IMR-90 (cell line): ENCODE measurements around the gene METTL24.
"Not testable (repeated sequence)": the region's sequence is repeated elsewhere in the genome, so short reads cannot be mapped to it uniquely, and the experiment has no call there.

Experiments used
- BHLHE40 ChIP-seq: fragments of 150-350 bp; IDR thresholded peaks from 2 replicates; pipeline ENCODE4 v1.6.1; 2016; ENCODE audit warnings: mild to moderate bottlenecking, low read depth, low read length
- CEBPB ChIP-seq: IDR thresholded peaks from 2 replicates; pipeline ENCODE4 v1.6.1; 2012; ENCODE audit warnings: low read depth, low read length, improper control_type of control experiment
- FOS ChIP-seq: fragments of 150-350 bp; IDR thresholded peaks from 2 replicates; pipeline ENCODE4 v1.6.1; 2016; ENCODE audit warnings: low read depth, low read length
- MAFK ChIP-seq: IDR thresholded peaks from 2 replicates; pipeline ENCODE4 v1.6.1; 2012; ENCODE audit warnings: low read depth, low read length, improper control_type of control experiment
- MAZ ChIP-seq: IDR thresholded peaks from 2 replicates; pipeline ENCODE4 v1.6.1; 2012; ENCODE audit warnings: low read depth, mild to moderate bottlenecking, low read length, improper control_type of control experiment, moderate library complexity, borderline replicate concordance
- MXI1 ChIP-seq: IDR thresholded peaks from 2 replicates; pipeline ENCODE4 v1.6.1; 2012; ENCODE audit warnings: low read depth, mild to moderate bottlenecking, low read length, moderate library complexity, borderline replicate concordance
- POLR2A ChIP-seq: IDR thresholded peaks from 2 replicates; pipeline ENCODE4 v1.6.1; 2012; ENCODE audit warnings: mild to moderate bottlenecking, low read depth, low read length
- RAD21 ChIP-seq: IDR thresholded peaks from 2 replicates; pipeline ENCODE4 v1.6.1; 2012; ENCODE audit warnings: low read length, improper control_type of control experiment
- RCOR1 ChIP-seq: IDR thresholded peaks from 2 replicates; pipeline ENCODE4 v1.6.1; 2012; ENCODE audit warnings: mild to moderate bottlenecking, low read length, improper control_type of control experiment; ENCODE audit not compliant: insufficient replicate concordance
- RFX5 ChIP-seq: IDR thresholded peaks from 2 replicates; pipeline ENCODE4 v1.8.0; 2012; ENCODE audit warnings: low read depth, mild to moderate bottlenecking, low read length, moderate library complexity
- SMC3 ChIP-seq: fragments of 150-350 bp; IDR thresholded peaks from 2 replicates; pipeline ENCODE4 v1.6.1; 2016; ENCODE audit warnings: low read depth, mild to moderate bottlenecking, antibody characterized with exemption, low read length, moderate library complexity
- TF ChIP-seq, protein P1 (sequence below): conservative IDR thresholded peaks from 2 replicates; pipeline ENCODE4 v1.5.1; 2012; ENCODE audit warnings: mild to moderate bottlenecking, low read depth, low read length, improper control_type of control experiment
- TF ChIP-seq, protein P2 (sequence below): fragments of 150-350 bp; IDR thresholded peaks from 2 replicates; pipeline ENCODE4 v1.6.1; 2016; ENCODE audit warnings: low read depth, mild to moderate bottlenecking, low read length, moderate library complexity, borderline replicate concordance

DNA sequence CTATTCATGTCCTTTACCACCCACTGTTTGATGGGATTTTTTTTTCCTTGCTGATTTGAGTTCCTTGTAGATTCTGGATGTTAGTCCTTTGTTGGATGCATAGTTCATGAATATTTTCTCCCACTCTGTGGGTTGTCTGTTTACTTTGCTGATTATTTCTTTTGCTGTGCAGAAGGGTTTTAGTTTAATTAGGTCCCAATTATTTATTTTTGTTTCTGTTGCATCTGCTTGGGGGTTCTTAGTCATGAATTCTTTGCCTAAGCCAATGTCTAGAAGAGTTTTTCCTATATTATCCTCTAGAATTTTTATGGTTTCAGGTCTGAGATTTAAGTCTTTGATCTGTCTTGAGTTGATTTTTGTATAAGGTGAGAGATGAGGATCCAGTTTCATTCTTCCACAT, 85.4 kb downstream of the METTL24 start:
- TF ChIP-seq FOS, POLR2A, SMC3, RAD21, MAZ, BHLHE40, MAFK, MXI1, CEBPB, RFX5, RCOR1: not testable (repeated sequence)
- TF ChIP-seq, protein P1, sequence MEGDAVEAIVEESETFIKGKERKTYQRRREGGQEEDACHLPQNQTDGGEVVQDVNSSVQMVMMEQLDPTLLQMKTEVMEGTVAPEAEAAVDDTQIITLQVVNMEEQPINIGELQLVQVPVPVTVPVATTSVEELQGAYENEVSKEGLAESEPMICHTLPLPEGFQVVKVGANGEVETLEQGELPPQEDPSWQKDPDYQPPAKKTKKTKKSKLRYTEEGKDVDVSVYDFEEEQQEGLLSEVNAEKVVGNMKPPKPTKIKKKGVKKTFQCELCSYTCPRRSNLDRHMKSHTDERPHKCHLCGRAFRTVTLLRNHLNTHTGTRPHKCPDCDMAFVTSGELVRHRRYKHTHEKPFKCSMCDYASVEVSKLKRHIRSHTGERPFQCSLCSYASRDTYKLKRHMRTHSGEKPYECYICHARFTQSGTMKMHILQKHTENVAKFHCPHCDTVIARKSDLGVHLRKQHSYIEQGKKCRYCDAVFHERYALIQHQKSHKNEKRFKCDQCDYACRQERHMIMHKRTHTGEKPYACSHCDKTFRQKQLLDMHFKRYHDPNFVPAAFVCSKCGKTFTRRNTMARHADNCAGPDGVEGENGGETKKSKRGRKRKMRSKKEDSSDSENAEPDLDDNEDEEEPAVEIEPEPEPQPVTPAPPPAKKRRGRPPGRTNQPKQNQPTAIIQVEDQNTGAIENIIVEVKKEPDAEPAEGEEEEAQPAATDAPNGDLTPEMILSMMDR: not testable (repeated sequence)
- TF ChIP-seq, protein P2, sequence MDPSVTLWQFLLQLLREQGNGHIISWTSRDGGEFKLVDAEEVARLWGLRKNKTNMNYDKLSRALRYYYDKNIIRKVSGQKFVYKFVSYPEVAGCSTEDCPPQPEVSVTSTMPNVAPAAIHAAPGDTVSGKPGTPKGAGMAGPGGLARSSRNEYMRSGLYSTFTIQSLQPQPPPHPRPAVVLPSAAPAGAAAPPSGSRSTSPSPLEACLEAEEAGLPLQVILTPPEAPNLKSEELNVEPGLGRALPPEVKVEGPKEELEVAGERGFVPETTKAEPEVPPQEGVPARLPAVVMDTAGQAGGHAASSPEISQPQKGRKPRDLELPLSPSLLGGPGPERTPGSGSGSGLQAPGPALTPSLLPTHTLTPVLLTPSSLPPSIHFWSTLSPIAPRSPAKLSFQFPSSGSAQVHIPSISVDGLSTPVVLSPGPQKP: not testable (repeated sequence)
